ENCODE data around the gene KCTD5.
A peak's percentile ranks its signal among the peaks of the same experiment; 100 is the strongest.

Gene KCTD5

DNA sequence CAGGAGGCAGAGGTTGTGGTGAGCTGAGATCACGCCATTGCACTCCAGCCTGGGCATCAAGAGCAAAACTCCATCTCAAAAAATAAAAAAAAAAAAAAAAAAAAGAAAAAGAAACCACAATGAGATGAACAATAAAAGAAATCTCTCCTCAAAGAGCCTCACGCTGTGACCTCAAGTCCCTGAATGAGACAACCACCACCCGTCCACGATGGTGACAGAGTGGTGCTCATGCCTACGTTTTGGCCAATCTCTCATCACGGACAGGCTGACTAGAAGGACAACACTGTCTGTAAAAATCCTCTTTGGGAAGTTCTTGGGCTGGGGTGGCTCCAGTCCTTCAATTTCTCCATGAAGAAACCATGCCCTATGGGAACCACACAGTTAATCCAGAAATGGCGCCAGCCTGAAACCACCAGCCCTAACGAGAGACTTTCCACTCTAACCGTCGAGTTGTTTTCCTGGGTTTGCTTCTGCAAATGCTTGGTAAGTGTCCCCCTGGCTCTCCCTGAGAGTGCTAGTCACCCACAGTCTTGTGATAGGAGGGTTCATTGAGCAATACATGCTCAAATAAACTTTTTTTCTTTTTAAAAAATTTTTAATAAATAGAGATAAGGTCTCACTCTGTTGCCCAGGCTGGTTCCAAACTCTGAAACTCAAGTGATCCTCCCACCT, 52.7 kb downstream of the KCTD5 start:
- no peak for DNase-seq

DNA sequence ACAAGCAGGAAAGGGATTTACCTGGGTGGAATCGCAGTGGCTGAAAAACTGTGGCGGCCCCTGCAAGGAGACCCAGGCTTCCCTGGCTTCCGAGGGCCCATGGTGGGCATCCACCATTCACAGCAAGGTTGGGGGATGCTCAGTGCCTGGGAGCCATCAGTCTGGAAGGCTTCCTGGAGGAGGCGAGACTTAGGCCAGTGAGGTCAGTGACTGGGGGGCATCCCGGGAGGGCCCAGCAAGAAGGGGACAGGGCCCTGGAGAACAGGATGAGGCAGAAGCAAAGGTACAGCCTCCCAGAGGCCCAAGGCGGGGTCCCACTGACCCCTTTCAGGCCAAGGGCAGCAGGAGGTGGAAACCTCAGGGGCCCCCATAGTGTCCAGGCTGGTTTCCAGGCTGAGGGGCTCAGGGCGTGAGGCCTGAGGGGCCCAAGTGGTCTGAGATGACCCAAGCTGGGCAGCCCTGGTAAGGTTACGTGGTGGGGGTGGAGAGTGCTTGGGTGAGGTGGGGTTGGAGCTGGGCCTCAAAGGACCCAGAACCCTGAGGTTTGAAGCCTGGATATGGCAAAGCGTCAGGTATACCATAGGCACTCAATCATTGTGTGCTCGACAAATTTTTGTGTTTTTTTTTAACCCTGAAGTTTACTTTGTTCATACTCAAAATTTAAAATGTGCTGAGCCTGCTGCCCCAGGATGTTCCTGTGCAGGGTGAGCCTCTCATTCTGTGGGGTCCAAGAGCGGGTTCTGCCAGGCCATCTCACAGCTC, 54.3 kb downstream of the KCTD5 start:
- DNase-seq, result no peak

DNA sequence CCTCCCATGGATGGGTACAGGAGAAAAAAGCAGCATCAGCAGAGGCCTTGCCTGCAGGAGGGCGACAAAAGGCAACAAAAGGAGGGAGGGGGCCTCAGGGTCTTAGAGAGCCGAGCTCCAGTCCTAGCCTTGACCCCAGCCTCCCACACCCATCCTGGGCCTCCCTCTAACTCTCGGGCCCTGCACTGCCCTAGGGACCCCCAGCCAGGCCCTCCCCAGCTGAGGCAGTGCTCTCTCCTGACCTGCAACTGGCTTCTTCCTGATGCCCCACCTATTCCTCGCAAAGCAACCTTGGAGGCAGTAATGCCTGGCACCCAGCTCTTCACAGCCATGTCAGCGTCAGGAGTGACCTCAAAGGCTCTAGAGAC, 54.9 kb downstream of the KCTD5 start:
- DNase-seq, result no peak

DNA sequence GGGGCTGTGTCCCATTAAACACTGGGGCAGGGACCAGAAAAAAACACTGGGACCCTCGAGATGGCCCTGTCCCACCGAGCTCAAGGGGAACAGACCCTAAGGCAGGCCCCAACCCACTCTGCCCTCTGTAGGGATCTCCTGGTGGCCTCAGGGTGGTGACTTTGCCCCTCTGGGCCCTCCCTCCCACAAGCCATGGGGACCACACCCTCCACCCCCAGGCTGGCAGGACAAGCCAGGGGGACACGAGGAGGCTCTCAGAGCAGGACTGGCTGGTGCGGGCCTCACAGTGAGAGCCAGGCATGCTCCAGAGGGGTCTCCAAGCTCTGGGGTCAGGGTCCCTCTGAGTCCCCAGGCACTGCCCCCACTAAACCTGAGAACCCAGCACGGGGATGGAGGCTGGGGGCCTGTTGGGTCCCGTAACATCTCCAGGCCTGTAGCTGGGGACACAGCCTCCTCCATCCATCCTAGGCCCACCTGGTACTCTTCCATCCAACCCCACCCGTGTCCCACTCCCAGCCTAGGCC, 55.6 kb downstream of the KCTD5 start:
- no peak for DNase-seq

DNA sequence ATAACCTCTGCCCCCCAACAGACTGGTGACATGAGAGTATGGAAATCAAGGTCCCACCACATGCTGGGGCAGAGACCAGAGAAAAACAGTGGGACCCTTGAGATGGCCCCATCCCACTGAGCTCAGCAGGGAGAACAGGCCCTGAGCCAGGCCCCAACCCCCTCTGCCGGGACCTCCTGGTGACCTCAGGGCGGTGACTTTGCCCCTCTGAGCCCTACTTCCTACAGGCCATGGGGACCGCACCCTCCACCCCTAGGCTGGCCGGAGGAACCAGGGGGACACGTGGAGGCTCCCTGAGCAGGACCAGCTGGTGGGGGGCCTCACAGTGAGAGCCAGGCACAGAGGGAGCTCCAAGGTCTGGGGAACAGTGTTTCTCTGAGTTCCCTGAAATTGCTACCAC, 56.3 kb downstream of the KCTD5 start:
- no peak for DNase-seq

DNA sequence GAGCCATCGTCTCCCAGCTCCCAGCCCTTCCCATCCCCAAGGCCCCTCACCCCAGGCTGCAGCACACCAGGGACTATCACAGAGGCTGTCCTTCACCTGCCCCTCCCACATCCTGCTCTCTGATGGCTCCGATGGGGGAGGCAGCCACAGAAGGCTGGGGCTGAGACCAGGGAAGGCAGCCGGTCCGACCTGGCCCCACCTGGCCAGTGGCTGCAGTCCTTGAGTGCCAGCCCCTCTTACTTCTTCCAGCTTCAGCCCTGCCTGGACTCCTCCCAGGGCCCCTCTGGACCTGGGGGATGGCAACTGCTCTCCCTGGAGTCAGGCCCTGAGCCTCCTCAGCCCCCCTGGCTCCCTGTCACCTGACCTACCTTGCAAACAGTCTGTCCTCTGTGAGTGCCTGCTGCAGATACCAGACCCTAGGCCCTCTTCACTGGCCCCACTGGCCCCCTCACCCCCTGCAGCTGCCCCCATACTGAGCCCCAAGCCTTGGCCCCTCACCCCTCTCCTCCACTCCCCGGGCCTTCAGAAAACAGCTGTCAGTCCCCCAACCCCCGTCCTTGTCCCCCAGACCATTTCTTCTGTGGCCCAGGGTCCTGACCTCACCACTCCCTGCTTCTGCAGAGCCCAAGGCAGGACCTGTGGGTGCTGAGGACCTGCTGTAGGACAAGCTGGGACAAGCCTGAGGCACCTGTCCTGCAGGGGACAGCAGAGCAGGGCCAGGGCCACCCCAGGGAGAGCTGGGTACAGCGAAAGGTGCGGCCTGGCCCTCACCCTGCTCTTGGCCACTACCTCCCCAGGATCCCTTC, 57.5 kb downstream of the KCTD5 start:
- DNase-seq, result no peak

DNA sequence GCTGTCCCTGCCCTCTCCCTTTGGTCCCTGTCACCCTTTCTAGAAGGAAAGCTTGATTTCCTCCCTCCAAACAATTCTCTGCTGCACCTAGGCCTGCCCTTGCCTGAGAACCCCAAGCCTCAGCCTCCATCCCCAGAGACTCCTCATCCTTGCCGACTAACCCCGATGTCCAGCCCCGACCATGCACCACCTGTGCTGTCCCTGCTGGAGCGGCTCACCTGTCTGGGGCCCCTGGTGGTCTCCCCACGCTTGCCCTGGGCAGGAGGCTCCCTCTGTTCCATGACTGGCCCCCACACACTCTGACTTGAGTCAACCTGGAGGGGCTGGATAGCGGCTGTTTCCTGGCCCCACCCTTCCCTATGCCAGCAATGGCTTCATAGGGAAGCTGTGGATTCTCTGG, 58.2 kb downstream of the KCTD5 start:
- DNase-seq, result no peak

DNA sequence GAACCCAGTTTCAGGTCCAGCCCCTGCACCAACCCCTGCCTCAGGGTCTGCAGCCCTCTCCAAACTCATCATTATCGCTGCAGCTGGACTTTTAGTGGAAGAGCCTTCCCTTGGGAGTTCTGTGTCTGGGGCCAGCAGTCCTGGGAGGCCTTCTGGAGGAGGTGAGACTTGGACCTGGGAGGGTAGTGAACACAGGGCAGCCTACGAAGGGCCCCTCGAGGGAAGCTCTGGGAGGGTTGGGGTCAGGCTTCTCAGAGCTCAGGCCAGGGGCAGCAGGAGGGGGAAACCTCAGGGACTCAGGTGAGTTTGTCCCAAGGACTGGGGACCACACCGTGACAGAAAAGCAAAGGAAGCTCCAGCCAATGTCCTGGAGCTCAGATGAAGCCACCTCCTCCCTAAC, 58.8 kb downstream of the KCTD5 start:
- no peak for DNase-seq

DNA sequence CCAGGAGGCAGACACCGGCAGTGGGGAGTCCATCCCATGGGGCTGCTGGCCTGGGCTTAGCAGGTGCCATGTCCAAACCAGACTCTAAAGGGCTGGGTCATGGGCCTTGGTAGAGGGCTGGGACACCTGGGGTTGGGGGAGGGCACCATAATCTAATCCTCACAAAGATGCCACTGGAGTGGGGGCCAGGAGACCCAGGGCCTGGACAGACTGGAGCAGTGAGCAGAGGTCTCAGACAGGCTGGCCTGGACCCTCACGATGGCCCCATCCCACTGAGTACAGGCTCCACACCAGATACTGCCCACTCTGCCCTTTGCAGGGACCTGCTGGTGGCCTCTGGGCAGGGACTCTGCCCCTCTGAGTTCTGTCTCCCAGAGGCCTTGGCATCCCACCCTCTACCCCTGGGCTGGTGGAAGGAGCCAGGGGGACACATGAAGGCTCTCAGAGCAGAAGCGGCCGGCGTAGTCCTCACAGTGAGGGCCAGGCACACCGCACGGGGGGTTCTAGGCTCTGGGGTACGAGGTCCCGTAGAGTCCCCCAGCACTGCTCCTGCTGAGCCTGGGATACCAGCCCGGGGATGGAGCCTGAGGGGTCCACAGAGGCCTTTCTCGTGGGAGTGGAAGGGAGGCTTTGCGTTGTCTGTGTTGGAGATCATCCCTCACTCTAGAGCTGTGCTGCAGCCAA, 60.1 kb downstream of the KCTD5 start:
- no peak for DNase-seq

DNA sequence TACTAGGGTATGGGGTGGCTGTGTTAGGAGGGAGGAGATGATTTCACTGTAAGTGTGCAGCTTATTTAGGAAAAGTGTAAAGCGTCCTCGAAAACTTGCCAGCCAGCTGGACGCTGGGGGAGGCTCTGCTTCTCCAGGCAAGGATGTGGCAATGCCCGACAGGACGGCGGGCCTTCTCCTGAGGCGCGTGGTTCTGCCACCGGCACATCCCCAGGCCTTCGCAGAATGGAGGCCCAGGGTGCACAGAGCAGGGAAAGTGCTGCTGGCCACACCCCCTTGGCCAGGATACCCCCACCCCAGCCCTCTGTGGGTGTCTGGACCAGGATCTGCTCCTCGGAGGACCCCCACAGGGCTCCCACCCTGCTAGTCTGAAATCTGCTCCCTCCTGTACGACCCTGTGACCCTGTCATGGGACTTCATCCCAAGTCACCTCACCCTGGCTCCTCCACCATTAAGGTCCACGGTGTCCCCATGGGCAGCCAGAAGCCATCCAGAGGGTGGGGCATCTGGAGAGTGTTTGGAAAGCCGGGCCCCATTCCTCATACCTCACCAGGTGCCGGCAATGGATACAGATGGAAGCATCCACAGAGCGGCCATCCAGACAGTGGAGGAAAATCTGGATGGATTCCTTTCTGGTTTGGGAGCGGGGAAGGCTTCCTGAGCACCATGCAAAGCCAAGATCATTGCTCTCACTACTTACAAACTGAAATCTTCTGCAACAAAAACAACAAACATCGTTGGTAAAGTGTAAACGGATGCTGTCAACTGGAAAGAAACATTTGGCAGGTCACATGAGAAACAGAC, 60.9 kb downstream of the KCTD5 start:
- no peak for DNase-seq

DNA sequence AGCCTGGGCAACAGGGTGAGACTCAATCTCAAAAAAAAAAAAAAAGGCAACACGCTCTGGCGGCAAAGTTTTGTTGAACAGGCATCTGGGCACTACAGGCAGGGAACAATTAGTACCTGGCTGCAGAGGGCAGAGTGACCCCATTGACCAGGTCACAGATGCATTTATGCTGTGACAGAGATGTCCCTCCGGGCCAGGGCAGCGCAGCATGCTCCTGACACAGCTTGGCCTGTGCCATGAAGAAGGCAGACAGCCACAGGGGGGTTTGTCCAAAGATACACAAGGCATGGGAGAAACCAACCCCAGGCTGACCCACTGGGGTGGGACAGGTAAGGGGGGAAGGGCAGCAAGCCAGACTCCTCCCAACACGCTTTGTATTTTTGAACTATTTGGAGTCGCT, 62.4 kb downstream of the KCTD5 start:
- no peak for DNase-seq

DNA sequence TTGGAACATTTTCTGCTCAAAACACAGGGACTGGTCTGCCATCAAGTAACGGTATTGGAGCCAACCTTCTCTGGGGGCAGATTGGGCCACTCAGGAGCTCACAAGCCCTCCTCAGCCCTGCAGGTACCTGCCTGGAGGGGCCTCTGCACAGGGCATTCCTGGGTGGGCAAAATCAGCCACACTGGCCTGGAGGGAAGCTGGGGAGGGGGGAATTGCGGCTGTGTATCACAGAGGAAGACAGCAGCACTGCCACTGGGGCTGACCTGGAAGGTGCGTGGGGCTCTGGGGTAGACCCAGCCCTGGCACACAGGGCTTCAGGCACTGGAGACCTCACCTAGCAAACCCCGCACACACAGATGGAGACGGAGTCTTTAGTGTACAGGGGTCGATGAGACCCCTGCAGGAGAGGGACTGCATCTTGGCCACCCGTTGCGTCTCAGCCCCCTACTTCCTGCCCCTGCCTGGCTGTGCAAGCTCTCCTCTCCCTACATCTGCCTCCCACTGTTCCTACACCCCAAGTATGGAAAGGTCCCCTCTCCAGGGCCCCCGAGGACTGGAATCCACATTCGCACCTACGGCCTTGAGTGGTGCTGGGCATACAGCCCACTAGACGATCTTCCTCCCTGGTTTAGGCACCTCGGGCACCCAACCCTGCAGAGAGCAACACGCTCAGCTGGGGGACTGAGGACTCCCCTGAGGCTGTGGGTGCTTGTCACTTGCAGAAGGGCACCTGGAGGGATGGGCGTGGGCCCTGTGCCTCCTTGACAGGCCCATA, 63.0 kb downstream of the KCTD5 start:
- no peak for DNase-seq

DNA sequence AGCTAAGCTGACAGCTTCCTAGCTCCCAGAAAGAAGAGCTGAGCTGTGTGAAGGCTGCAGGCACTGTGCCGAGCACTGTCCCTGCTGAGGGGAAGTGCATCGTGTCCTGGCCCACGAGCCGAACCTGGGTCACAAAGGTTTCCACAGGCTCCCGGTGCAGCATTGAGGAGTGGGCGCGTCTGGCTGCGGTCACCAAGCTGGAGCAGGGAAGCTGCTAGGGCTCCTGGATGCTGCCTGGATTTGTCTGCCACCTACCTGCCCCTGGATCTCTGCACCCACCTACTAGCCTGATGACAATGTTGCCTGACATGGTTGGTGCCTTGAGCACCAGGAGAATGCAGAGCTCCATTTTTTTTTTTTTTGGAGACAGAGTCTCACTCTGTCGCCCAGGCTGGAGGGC, 63.6 kb downstream of the KCTD5 start:
- no peak for DNase-seq

DNA sequence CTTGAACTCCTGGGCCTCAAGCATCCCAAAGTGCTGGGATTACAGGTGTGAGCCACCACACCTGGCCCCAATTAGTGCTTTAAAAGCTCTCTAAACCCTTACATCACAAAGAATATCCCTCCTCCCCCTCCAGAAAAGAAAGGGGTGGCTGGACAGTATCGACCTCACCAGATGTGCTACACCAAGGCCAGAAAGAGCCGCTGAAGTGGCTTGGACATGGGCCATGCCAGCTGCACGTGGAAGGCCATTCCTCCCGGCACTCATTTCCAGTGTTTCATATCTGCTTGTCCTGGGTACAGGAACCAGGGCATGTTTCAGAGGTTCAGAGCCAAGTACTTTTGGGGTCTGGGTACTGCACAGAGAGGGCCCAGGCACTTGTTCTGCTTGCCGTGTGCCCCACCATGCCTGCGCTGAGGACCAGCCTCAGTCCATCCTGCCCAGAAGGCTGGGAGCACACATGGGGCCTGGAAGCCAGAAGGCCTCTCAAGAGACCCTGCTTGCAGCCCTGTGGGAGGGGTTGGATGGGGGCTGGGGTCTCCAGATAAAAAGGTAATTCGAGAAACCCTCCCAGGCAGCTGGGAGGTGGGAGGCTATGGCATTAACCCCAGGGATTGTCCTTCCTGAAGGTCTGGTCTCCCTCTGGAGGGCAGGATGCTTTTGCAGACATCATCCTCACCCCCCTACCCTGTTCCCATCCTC, 66.6 kb downstream of the KCTD5 start:
- peak; percentile 13 for DNase-seq

DNA sequence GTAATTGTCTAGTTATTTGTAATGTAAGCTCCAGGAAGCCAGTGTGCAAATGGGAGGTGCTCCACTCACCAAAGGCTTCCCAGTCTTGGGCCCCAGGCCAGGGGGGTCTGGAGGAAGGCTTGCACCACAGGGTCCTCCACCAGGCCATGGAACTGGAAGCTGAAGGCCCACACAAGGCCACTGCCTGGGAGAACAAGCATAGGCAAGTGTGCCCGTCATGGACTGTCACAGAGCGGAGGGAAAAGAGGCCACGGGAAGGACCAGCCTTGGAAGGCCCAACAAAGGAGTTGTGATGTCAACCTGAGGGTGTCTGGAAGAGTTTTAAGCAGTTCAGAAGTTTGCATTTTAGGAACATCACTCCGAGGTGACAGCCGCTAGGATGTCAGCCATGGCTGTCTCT, 67.2 kb downstream of the KCTD5 start:
- DNase-seq, result no peak

DNA sequence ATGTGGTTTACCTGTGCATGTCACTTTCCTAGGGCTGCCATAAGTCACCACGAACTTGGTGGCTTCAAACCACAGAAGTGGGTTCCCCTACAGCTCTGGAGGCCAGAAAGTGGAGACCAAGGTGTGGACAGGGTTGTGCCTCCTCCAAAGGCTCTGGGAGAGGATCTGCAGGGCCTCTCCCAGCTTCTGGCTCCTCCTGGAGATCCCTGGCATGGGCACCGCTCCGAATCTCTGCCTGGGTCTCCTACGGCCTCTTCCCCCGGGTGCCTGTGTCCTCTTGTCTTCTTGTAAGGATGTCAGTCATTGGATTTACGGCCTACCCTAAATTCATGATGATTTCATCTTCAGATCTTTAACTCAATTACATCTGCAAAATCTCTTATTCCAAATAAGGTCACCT, 67.6 kb downstream of the KCTD5 start:
- DNase-seq, result no peak

DNA sequence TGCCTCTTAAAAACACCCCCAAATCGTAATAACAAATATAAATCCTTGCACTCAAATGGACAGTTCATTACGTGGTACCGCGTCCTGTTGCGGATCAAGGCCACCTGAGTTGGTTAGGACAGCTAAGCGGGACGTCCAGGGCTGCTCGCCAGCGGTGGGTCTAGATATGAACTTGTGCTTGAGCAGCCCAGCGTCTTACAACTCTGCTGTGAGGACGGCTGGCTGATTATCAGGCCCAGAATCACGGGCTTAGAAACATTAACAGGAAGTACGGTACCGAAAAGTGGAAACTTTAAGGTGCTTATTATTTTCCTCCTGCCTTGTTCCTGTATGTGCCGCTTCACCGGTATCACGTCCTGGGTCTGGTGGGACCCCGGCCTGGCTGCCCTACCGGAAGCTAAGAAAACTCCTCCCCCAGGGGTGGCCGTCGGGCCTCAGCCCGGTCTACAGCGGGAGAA, 69.3 kb downstream of the KCTD5 start:
- peak; percentile 76 for DNase-seq

DNA sequence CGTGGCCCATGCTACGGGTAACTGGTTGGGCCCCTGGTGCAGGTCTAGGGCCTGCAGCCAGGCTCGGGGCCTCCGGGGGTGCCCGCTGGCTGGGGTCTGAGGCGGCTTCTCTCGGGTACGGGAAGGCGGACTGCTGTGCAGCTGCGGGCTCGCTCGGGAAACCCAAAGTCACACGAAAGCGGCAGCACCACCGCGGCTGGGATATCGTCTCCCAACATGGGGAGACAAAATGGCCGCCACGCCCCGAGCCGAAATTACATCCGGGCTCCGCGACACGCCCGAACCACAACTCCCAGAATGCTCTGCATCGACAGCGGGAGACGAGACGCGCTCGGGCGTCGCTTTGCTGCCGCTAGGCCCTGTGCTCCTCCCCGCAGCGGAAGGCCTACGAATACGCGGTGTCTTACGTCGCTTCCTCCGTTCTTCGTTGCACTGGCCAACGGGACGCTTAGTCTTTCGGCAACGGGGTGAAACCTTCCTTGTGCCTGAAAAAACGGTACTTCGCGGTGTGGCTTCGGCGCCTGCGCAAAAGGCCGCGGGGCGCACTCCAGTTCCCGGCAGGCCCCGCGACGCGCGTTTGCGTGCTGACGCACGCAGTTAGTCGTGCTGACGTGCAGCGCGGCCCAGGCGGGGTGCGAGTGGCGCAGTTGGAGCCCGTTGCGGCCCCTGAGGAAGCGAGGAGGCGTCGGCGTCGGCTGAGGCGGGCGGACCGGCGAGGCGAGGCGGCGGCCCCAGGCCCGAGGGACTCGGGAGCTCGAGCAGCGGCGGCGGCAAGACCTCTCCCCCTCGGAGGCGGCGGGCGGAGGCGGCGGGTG, 69.9 kb downstream of the KCTD5 start, which contains the start of gene SRRM2:
SRRM2 (plus strand) TSS at position 604 of the 815 bp plus-strand sequence. CDS start 3,727 bp downstream, outside the sequence.
- DNase-seq, result peak; percentile 94

Measured in DMS79 treated with DMSO at 0.1 percent for 48 hours (cell line).